Loucy (cell line): ENCODE results near the gene CDH24.

Experiments
- EZH2phosphoT487 ChIP-seq: fragments of 200-600 bp; IDR thresholded peaks from 2 replicates; pipeline ENCODE4 v1.6.1; 2018; ENCODE audit warnings: antibody characterized with exemption, mild to moderate bottlenecking, moderate library complexity, borderline replicate concordance
- TF ChIP-seq, protein P1 (sequence below): fragments of 200-600 bp; sonication (generic); conservative IDR thresholded peaks from 2 replicates; pipeline ENCODE4 v1.5.1; 2014; ENCODE audit warnings: mild to moderate bottlenecking, antibody characterized with exemption, low read length

DNA sequence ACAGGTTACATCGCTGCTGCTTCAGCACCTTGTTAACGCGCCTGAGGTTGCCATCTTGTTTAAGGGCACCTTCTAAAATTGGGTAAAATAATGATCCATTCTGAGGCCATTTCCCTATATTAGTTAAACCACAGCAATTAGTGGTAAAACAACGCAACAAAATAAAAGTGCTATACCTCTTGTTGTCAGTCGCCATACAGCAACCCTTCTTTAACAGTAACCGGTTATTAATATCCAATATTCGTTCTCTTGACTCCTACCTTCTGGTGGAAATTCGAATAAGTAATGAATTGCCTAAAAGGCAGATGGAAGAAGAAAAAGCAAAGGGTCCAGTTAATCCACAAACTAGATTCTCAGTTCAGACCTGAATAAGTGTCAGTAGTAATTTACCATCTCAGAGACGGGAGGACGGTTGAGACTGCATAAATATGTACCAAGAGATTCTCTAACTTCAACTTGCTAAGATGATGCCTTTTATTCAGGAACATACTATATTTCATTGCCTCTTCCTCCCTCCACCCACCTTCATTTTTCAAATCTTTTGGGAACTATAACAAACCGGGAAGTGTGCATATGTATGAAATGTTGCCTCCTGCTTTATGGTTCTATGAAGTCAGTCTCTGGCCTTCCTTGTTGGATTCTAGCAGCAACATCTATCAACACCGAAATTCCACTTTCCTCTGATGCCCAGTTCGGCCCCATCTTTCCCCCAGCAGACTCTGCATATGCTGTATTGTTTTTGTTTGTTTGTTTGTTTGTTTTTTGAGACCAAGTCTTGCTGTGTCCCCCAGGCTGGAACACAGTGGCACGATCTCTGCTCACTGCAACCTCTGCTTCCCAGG lies 21.8 kb downstream of the CDH24 start:
- TF ChIP-seq, protein P1, sequence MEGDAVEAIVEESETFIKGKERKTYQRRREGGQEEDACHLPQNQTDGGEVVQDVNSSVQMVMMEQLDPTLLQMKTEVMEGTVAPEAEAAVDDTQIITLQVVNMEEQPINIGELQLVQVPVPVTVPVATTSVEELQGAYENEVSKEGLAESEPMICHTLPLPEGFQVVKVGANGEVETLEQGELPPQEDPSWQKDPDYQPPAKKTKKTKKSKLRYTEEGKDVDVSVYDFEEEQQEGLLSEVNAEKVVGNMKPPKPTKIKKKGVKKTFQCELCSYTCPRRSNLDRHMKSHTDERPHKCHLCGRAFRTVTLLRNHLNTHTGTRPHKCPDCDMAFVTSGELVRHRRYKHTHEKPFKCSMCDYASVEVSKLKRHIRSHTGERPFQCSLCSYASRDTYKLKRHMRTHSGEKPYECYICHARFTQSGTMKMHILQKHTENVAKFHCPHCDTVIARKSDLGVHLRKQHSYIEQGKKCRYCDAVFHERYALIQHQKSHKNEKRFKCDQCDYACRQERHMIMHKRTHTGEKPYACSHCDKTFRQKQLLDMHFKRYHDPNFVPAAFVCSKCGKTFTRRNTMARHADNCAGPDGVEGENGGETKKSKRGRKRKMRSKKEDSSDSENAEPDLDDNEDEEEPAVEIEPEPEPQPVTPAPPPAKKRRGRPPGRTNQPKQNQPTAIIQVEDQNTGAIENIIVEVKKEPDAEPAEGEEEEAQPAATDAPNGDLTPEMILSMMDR: no peak
- TF ChIP-seq EZH2phosphoT487: no peak
